BE2C (cell line): ENCODE data around the gene DET1.
"Not testable (repeated sequence)": the region's sequence is repeated elsewhere in the genome, so short reads cannot be mapped to it uniquely, and the experiment has no call there.

Experiments
- DNase-seq: peaks from one replicate; pipeline ENCODE4 v3.0.0-alpha.2; 2020
- H3K27me3 ChIP-seq: fragments of 250-450 bp; sonication (Bioruptor Pico); 2 replicates; pipeline ENCODE4 v1.5.1; 2020; ENCODE audit warnings: mild to moderate bottlenecking
- H3K36me3 ChIP-seq: fragments of 250-450 bp; sonication (Bioruptor Pico); 2 replicates; pipeline ENCODE4 v1.5.1; 2020; ENCODE audit warnings: mild to moderate bottlenecking
- H3K4me1 ChIP-seq: fragments of 250-450 bp; sonication (Bioruptor Pico); 2 replicates; pipeline ENCODE4 v1.5.1; 2020
- H3K4me3 ChIP-seq: 2 replicates; pipeline ENCODE4 v1.5.1; 2011; ENCODE audit warnings: low read depth, low read length
- H3K9me3 ChIP-seq: fragments of 250-450 bp; sonication (Bioruptor Pico); 2 replicates; pipeline ENCODE4 v1.5.1; 2020
- TF ChIP-seq, protein P1 (sequence below): IDR thresholded peaks from 2 replicates; pipeline ENCODE4 v1.5.1; 2012; ENCODE audit warnings: mild to moderate bottlenecking, low read depth, low read length

Gene DET1

DNA sequence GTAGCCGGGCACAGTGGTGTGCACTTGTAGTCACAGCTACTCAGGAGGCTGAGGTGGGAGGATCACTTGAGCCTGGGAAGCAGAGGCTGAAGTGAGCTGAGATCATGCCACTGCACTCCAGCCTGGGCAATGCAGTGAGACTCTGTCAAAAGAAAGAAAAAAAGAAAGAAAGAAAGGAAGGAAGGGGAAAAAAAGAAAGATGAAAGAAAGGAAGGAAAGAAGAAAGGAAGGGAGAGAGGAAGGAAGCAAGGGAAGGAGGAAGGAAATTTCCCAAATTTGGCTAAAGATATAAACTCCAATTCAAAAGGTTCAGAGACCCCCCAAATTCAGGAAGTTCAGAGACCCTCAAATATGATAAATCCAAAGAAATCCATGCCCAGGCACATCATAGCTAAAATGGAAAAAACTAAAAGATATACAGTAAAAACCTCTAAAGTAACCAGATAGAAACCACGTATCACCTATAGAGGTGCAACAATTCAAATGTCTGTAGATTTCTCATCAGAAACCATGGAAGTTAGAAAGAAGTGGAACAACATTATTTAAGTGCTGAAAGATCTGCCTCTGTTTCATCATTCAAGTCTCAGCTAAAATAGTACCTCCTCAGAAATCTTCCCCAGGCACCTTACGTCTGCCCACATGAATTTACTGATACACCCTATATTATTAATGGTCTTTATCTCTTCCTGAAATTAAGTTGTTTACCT, 10.7 kb downstream of the DET1 start:
- H3K4me1 ChIP-seq = no peaks in the 10 kb centered on the region
- H3K36me3 ChIP-seq = peaks cover 7% of the 10 kb centered on the region
- H3K9me3 ChIP-seq = no peaks in the 10 kb centered on the region
- no peaks in the 10 kb centered on the region for H3K27me3 ChIP-seq
- no peak overlapping the region for H3K4me3 ChIP-seq
- TF ChIP-seq, protein P1, sequence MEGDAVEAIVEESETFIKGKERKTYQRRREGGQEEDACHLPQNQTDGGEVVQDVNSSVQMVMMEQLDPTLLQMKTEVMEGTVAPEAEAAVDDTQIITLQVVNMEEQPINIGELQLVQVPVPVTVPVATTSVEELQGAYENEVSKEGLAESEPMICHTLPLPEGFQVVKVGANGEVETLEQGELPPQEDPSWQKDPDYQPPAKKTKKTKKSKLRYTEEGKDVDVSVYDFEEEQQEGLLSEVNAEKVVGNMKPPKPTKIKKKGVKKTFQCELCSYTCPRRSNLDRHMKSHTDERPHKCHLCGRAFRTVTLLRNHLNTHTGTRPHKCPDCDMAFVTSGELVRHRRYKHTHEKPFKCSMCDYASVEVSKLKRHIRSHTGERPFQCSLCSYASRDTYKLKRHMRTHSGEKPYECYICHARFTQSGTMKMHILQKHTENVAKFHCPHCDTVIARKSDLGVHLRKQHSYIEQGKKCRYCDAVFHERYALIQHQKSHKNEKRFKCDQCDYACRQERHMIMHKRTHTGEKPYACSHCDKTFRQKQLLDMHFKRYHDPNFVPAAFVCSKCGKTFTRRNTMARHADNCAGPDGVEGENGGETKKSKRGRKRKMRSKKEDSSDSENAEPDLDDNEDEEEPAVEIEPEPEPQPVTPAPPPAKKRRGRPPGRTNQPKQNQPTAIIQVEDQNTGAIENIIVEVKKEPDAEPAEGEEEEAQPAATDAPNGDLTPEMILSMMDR = no peak
- no peak for DNase-seq

DNA sequence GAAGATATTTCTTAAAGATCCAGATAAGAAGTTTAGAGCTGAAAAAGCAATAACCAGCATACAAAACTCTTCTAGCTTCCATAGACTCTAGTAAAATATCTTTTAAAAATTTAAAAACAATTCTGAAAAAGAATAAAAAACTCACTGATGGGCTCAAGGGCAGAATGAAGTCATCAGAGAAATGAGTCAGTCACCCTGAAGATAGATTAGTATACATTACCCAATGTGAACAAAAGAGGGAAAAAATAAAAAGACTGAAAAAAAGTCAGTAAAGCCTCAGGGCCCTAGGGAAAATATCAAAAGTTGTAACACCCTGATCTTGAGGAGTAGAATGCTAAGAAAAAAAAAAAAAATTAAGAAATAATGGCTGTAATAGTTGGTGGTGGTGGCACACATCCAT, 11.4 kb downstream of the DET1 start:
- H3K9me3 ChIP-seq = no peaks in the 10 kb centered on the region
- no peaks in the 10 kb centered on the region for H3K4me1 ChIP-seq
- DNase-seq = no peak
- no peak overlapping the region for H3K4me3 ChIP-seq
- peaks cover 13% of the 10 kb centered on the region for H3K36me3 ChIP-seq
- H3K27me3 ChIP-seq = no peaks in the 10 kb centered on the region
- TF ChIP-seq, protein P1 = no peak

DNA sequence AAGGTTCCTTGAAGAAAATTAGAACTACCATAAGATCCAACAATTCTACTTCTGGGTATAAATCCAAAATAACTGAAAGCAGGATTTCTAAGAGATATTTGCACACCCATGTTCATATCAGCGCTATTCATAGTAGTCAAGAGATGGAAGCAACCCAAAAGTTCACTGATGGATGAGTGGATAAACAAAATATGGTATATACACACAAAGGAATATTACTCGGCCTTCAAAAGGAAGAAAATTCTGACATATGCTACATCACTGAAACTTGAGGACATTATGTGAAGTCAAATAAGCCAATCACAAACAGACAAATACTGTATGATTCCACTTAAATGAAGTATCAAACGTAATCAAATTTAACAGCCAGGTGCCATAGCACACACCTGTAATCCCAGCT, 13.1 kb downstream of the DET1 start:
- H3K27me3 ChIP-seq = no peaks in the 10 kb centered on the region

DNA sequence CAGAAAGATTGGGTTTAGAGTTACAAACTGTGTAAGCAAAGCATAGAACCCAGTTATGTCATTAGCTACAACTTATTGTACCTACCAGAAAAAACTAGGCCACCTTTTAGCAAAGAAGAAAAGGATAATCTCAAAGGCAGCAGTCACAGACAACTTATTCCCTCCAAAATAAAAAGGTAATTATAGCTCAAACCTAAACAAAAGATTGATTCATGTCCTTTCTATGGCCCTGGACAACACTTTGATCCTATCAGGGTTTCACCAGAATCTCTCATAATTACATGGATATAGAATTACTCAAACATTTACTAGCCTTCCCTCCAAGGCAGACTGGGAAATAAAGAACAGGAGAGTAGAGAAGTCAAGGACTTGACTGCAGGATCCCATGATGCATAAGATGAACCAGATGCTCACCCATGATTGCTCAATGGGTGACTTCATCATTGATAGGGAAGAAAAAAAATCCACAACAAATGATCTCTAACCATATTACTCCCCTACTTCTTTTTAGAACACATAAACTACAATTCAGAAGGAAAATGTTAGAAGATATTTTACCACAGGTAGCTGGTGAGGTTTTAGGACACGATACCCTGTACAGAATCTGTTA, 17.4 kb downstream of the DET1 start:
- Histone ChIP-seq H3K36me3 (peaks cover 37% of the 10 kb centered on the region), H3K27me3 (no peaks in the 10 kb centered on the region), H3K4me1 (no peaks in the 10 kb centered on the region), H3K4me3 (no peak overlapping the region), H3K9me3 (no peaks in the 10 kb centered on the region)
- no peak for DNase-seq
- TF ChIP-seq, protein P1 = no peak

More for the DNA sequence above, 13.1 kb downstream of the DET1 start:
- TF ChIP-seq, protein P1 = no peak
- Histone ChIP-seq H3K4me3 (no peak overlapping the region), H3K36me3 (peaks cover 22% of the 10 kb centered on the region), H3K4me1 (no peaks in the 10 kb centered on the region), H3K9me3 (no peaks in the 10 kb centered on the region)
- no peak for DNase-seq

DNA sequence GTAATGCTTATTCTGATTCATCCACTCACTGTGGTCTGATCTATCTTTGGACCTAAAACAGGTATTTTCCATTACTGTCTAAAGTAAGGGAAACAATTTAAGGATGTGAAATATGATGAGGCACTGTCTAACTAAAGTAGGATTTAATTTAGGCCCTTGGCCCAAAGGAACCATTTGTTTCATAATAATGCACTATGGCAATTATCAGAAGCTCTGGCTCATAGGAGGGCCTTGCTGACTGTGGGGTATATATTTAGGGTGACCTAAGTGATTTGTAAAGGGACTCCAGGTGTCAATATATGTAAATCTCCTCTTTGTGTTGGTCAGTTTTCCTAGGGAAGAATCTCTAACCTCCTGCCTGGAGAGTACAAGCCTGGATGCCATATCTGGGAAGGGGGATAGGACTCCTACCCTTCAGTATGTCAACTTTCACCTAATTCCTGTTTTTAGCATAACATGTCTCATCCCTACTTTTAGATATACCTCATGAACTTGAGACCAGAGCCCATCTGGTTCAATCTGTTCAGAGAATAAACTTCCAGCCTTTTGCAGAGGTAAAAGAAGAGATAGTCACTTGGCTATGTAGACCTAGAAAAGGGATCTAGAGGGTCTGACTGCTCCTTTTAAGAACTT, 20.1 kb downstream of the DET1 start:
- Histone ChIP-seq H3K4me3 (no peak overlapping the region), H3K9me3 (no peaks in the 10 kb centered on the region), H3K4me1 (no peaks in the 10 kb centered on the region), H3K36me3 (peaks cover 36% of the 10 kb centered on the region), H3K27me3 (no peaks in the 10 kb centered on the region)
- TF ChIP-seq, protein P1 = no peak
- DNase-seq = no peak

DNA sequence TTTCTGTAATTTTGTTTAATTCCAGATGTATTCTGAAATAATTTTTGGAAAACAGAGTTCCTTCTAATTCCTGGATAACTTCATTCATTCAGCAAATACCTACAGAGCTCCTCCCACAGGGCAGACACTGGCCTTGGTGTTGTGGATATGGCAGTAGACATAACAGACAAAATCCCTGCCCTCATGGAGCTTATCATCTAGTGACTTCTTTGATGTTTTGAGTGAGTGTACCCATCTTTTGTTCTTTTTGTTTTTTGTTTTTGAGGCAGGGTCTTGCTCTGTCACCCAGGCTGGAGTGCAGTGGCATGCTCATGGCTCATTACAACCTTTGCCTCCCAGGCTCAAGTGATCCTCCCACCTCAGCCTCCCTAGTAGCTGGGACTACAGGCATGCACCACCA, 21.1 kb downstream of the DET1 start:
- DNase-seq = no peak
- H3K36me3 ChIP-seq = peaks cover 27% of the 10 kb centered on the region
- H3K27me3 ChIP-seq = no peaks in the 10 kb centered on the region
- TF ChIP-seq, protein P1 = no peak
- no peaks in the 10 kb centered on the region for H3K9me3 ChIP-seq
- no peak overlapping the region for H3K4me3 ChIP-seq
- no peaks in the 10 kb centered on the region for H3K4me1 ChIP-seq

DNA sequence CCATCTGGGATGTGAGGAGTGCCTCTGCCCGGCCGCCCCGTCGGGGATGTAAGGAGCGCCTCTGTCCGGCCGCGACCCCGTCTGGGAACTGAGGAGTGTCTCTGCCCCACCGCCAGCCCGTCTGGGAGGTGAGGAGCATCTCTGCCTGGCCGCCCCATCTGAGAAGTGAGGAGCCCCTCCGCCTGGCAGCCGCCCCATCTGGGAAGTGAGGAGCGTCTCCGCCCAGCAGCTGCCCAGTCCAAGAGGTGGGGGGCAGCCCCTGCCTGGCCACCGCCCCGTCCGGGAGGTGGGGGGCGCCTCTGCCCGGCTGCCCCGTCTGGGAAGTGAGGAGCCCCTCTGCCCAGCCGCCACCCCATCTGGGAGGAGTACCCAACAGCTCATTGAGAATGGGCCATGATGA, 22.4 kb downstream of the DET1 start:
- H3K9me3 ChIP-seq, H3K4me3 ChIP-seq, DNase-seq, H3K4me1 ChIP-seq, H3K27me3 ChIP-seq: not testable (repeated sequence)
- peaks cover 15% of the 10 kb centered on the region for H3K36me3 ChIP-seq
